NCI-H446 (cell line): Measurements from ENCODE around the gene CUBN.

Experiments
- DNase-seq, 2 experiments: peaks; one replicate each; lab custom pipeline; 2025; lab: John Stamatoyannopoulos, UW

Gene CUBN

DNA sequence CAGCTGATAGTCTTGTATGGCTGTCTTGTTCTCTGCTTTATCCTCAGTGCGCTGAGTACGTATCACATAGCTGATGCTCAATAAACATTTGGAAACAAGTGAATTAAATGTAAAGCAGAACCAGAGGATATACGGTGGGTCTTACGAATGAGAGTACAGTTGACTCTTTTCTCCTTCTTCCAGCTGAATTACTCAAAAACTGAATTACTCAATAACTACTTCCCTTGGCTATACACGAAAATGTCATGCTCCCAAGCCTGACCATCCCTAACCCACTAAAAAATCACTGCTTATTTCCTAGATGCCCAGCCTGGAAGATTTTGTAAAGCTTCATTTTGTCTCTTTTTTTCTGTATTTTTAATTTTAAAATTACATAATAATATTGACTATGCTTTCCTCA is 309.2 kb downstream of the CUBN start:
- DNase-seq = no peak

- DNase-seq = no peak
Observed at GRCh38 chr10:16820018-16820417, 309.6 kb downstream of the CUBN start.

- DNase-seq = no peak
Observed at GRCh38 chr10:16819436-16819835, 310.2 kb downstream of the CUBN start.

GRCh38 chr10:16819026-16819425 is 310.6 kb downstream of the CUBN start:
- DNase-seq = no peak

DNA sequence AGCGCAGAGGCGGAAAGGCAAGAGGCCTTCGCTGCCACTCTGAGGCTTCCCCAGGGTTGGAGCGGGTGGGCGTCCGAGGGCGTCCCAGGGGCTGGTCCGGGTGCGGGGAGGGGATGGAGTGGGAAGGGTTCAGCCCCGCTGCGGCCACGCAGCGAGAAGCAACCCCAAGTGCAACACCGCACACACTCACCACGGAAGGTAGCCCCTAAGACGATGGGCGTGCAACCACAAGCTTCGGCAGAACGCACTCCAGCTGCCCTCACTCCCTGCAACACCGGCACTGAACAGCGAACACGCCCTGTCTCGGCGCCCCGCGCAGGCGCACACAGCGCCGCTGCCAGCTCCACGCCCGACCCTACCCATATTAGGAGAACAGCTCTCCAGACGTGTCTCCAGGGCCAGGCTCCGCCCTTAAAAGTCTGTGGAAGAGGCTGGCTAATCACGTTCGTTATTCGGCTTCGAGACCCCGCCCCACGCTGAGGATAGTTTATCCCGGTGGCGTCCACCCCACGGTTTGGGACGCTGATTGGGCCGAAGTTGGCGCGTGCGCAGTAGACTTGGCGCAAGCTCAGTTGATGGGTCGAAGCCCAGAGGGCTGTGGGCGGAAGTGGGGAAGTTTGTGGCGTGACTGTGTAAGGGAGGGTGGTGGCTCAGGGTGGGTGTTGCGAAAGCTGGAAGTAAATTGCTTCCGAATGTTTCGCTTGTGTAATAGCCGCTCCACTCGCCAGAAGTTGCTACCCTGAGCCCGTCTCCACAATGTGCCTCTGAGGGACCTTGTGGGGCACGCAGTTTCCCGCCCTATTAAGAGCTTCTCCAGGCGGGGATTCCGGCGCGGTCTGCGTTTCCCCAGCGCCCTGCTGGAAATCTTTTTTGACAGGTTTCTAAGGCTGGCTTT is 312.2 kb downstream of the CUBN start, which contains the start of gene RSU1:
Gene RSU1 (minus strand): TSS at position 300 of the 895 bp plus-strand sequence. CDS start 343 bp downstream, outside the sequence.
- peak; percentile 96 to 99 for DNase-seq

DNA sequence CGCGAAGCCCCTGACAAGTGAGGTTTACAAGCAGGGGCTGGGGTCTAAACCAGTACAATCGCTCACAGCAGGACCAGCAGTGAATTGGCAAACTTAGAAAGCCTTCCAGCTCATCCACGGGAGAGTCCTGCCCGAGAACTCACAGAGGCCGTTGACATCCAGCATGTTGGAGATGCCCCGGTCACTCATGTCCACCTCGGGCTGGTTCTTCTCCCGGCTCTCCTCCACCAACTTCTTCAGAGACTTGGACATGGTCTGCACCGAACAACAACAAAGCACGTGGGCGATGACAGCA is 312.8 kb downstream of the CUBN start:
- DNase-seq = no peak

GRCh38 chr10:16816171-16816570 is 313.4 kb downstream of the CUBN start:
- no peak for DNase-seq

GRCh38 chr10:16814012-16814411 is 315.6 kb downstream of the CUBN start:
- no peak for DNase-seq

DNA sequence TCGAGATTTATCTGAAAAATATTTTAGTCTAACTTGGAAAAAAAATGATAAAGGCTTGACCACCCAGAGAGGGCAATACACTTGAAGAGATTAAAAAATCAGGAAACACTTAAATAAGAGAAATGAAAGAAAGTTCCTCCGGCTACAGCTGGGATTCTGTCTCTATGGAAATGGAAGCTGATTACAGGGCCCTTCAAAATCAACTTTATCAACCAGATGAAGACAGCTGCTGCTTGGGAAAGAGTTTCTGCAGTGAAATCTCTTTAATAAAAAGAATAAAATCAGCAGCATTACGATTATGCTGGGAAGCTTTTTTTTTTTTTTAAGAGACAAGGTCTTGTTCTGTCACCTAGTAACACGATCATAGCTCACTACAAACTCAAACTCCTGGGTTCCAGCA is 316.9 kb downstream of the CUBN start:
- no peak for DNase-seq

DNA sequence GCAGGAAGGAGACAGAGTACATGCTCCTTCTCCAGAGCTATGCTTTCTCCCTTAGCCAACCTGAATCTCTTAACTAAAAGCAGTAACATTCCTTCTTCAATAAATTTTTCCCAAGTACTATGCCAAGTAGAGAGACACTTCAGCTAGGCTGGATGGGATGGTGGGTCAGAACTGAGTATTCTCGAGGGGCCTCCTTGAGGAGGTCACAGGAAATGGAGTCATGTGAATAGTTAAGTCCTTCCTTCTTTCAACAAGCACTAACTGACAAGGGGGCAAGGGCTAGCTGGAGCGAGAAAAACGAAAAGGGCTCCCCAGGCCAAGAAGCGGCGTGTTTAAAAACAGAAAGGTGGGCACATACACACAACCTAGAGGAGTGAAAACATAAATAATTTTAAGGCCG is 317.8 kb downstream of the CUBN start:
- DNase-seq = no peak

- no peak for DNase-seq
Observed at GRCh38 chr10:16811292-16811691, 318.3 kb downstream of the CUBN start.

- peak; percentile 8 to 29 for DNase-seq
Observed at GRCh38 chr10:16809074-16809718, 320.4 kb downstream of the CUBN start.

DNA sequence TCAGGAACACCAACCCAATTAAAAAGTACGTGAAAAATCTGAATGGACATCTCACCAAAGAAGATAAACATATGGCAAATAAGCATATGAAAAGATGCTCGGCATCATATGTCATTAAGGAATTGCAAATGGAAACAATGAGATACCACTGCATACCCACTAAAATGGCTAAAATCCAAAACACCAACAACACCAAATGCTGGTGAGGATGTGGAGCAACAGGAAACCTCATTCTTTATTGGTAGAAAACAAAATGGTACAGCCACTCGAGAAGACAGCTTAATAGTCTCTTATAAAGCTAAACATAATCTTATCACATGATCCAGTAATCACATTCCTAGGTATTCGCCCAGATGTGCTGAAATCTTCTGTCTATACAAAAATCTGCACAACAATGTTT is 325.5 kb downstream of the CUBN start:
- no peak for DNase-seq

DNA sequence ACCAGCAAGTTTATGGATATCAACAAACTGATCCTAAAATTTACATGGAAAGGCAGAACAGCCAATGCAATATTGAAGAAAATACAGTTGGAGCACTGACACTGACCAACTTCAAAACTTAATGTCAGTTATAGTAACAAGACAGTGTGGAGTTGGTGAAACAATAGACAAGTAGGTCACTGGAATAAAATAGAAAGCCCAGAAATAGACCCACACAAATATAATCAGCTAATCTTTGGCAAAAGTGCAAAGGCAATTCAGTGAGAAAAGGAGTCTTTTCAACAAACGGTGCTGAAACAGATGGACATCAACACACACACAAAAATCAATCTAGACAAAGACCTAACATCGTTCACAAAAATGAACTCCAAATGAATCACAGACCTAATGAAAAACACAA is 326.1 kb downstream of the CUBN start:
- no peak for DNase-seq

- no peak for DNase-seq
Observed at GRCh38 chr10:16799621-16800020, 330.0 kb downstream of the CUBN start.

DNA sequence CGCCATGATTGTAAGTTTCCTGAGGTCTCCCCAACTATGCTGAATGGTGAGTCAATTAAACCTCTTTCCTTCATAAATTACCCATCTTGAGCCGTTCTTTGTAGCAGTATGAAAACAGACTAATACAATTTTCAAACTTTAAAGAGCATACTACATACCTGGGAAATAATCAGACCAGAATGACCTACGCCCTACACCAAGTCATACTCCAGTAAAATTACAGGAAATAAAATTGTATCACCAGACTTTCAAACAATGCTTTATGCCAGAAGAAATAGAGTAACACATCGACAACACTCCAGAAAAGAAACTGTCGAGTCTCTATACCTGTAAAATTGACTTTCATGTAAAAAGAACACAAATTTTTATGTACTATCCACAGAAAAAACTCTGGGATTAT is 331.0 kb downstream of the CUBN start:
- no peak for DNase-seq

GRCh38 chr10:16795410-16796073 is 334.1 kb downstream of the CUBN start:
- no peak for DNase-seq

GRCh38 chr10:16794005-16794404 is 335.6 kb downstream of the CUBN start:
- DNase-seq = no peak

DNA sequence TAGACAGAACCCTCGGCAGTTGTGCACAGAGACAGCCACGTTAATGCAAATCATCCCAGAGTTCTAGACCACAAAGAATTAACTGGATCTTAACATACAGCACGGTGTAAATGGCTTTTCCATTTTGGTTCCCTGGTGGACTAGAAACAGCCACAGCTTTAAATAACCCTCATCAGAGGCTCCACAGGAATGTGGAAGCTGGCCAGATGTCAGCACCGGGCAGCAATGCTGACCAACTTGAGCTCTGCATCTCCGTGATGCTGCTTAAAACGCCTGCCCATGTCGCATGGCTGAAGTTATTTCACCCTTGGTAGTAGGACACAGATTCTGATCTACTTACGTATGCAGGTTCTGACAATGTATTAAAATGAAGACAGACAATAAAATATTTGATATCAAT is 336.9 kb downstream of the CUBN start:
- no peak for DNase-seq

- DNase-seq = no peak
Observed at GRCh38 chr10:16789765-16790164, 339.8 kb downstream of the CUBN start.

GRCh38 chr10:16789261-16789660 is 340.4 kb downstream of the CUBN start:
- no peak for DNase-seq

GRCh38 chr10:16788778-16789177 is 340.8 kb downstream of the CUBN start:
- no peak for DNase-seq

- no peak for DNase-seq
Observed at GRCh38 chr10:16788125-16788524, 341.5 kb downstream of the CUBN start.
